Stimulated activated CD4-positive, alpha-beta T cell treated with anti-CD3 and anti-CD28 coated beads, Interleukin-4, amount 100 ng/mL, for 4 hours (primary cell): ENCODE results near the gene ZCCHC12.
"Not testable (repeated sequence)": the region's sequence is repeated elsewhere in the genome, so short reads cannot be mapped to it uniquely, and the experiment has no call there.

Experiments
- DNase-seq, 2 experiments: peaks; one replicate each; pipeline ENCODE4 v3.0.0-alpha.2; 2020

ZCCHC12 gene

GRCh38 chrX:118823263-118824172 lies at the start of gene ZCCHC12:
ZCCHC12 (plus strand) TSS chrX:118823824; CDS start chrX:118825245, 1,421 bp downstream.
- peak; percentile 20 to 46 for DNase-seq

DNA sequence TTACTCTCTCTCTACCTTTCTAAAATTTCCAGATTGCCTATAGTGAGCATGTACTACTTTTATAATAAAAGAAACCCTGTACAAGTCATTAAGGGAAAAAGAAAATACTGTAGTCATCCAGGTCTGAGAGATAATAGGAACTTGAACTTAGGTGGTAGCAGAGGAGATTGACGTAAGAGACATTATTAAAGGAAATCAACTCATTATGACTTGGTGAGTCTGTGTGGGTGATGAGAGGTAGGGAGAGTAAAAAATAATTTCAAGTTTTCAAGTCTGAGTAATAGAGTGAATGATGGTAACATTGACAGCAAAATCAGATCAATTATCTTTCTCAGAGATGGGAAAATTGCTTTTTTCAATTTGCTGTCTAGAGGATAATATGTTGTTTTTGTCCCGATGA lies 44.0 kb upstream of the ZCCHC12 start:
- no peak for DNase-seq

DNA sequence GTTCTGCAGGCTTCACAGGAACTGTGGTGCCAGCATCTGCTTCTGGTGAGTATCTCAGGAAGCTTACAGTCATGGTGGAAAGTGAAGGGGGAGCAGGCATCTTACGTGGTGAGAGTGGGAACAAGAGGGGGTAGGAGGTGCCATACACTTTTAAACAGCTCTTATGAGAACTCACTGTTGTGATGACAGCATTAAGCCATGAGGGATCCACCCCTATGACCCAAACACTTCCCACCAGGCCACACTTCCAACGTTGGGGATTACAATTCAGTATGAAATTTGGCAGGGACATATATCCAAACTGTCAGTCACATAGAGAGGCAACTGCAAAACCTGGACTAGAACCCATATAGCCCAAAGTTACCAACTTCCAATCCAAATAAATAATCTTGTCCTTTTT lies 43.1 kb upstream of the ZCCHC12 start:
- no peak for DNase-seq

GRCh38 chrX:118780911-118781310 lies 42.7 kb upstream of the ZCCHC12 start:
- DNase-seq: no peak

GRCh38 chrX:118795528-118796280 lies 27.9 kb upstream of the ZCCHC12 start:
- DNase-seq: no peak

DNA sequence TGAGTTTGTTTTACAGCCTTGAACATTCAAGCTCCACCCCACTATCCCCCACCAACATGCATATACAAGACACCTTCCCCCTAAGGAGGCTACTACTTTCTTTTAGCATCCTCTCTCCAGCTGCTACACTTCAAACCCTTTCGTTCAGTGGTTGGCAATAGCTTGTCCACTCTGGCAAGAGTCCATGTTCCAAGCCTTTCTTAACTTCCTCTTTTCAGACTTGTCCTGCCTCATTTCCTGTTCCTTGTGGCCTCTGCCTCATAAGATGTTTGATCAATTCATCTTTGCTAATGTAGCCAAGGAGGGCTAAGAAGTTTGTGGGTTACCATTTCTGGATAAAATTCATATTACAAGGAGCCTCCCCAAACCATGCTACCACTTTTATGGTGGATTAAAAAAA lies 20.8 kb upstream of the ZCCHC12 start:
- no peak for DNase-seq

- peak; percentile 7 to 14 for DNase-seq
These were observed 16.2 kb upstream of the ZCCHC12 start for GRCh38 chrX:118807151-118808017.

DNA sequence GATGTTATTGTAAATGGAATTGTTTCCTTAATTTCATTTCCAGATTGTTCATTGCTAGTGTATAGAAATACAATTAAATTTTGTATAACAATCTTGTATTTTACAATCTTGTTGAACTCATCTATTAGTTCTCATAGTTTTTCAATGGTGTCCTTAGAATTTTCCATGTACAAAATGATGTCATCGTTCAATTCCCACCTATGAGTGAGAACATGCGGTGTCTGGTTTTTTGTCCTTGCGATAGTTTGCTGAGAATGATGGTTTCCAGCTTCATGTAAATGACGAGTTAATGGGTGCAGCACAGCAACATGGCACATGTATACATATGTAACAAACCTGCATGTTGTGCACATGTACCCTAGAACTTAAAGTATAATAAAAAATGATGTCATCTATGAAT lies 6.4 kb upstream of the ZCCHC12 start:
- not testable (repeated sequence) for DNase-seq

DNA sequence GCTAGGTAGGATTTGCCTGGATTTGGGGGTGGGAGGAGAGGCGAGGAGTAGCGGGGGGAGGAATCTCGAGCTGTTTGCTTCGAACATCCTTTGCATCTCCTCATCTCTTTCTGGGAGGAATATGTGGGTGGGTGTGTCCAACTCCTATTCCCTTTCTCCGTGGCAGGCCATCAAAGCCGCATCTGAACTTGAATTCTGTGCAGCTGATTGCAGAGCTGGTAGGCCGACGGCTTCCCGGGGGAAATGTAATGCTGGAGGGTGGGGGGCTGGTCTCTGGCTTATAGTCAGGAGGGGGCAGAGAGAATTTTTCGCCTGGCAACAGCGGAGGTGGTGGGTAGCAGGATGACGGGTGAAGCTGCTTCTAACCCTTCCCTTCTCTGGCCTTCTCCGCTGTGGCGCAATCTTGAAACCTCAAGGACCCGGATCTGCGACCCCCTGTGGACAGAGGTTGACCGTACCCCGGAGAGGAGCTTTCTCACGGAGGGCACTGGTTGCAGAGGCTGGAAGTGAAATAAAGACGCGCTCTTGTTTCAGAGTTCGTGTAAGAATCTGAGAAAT lies 628 bp downstream of the ZCCHC12 start:
- no peak for DNase-seq

DNA sequence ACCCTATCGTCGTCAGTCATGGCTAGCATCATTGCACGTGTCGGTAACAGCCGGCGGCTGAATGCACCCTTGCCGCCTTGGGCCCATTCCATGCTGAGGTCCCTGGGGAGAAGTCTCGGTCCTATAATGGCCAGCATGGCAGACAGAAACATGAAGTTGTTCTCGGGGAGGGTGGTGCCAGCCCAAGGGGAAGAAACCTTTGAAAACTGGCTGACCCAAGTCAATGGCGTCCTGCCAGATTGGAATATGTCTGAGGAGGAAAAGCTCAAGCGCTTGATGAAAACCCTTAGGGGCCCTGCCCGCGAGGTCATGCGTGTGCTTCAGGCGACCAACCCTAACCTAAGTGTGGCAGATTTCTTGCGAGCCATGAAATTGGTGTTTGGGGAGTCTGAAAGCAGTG lies 1.6 kb downstream of the ZCCHC12 start:
- DNase-seq: no peak

DNA sequence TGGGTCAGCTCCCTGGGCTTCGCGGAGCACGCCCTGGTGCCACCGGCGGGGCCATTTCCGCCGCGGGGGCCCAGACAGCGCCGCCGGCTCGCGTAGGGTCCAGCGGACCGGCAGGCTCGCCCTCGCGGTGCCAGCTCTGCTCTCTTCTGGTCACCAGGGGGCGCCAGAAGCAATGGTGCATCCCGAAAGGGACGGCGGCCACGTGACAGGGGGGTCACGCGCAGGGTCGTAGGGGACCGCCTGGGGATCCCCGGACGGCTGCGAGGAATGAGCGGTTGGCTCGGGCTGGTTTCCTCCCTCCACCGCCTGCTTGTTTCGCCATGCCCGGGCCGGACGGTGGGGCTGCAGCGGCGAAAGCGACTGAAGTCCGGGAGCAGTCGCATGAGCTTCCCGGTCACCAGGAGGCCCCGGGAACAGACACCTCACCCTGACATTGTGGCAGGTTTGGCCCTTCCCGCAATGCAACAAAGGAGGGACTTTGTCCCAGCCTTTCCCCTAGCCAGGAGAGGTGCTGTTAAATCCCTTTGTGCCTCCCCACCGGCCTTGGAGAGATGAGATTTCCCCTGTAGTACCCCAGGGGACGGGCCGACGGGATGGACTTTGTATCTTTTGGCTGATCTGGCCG lies 15.8 kb downstream of the ZCCHC12 start:
- DNase-seq: peak; percentile 41 to 58

DNA sequence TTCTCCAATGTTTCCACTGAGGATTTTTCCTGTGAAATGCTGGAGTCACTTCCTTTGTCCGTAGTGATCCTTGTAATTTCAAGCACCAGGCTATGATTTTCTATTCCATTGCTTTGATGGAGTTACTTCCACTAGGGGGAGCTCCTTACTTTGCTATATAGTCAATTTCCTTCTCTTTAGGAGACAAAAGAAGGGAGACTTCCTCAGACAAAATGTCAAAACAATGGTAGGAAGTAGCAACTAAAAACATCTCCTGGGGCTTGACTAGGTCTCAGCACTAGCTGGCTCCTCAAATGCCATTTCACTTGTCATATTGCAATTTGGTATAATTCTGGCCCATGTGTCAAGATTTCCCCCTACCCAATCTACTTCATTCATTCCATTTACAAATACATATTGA lies 24.1 kb downstream of the ZCCHC12 start:
- no peak for DNase-seq

DNA sequence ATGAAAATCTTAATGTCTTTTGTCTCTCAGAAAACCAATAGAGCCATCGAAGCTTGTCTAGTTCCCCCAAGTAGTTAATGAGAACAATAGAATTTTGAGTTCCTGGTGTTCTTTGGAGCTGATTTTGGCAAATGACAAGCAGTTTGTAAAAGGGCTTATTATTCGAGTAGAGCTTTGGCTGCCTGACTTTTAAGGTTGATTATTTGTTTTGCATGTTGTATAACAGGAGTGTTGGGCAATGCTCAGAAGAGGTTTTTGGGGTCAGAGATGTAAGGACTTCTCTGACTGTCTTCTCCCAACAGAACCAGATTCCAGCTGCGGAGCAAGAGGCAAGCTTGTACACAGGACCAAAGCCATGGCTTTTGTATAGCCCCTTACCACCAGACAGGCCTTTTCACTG lies 30.0 kb downstream of the ZCCHC12 start:
- no peak for DNase-seq

DNA sequence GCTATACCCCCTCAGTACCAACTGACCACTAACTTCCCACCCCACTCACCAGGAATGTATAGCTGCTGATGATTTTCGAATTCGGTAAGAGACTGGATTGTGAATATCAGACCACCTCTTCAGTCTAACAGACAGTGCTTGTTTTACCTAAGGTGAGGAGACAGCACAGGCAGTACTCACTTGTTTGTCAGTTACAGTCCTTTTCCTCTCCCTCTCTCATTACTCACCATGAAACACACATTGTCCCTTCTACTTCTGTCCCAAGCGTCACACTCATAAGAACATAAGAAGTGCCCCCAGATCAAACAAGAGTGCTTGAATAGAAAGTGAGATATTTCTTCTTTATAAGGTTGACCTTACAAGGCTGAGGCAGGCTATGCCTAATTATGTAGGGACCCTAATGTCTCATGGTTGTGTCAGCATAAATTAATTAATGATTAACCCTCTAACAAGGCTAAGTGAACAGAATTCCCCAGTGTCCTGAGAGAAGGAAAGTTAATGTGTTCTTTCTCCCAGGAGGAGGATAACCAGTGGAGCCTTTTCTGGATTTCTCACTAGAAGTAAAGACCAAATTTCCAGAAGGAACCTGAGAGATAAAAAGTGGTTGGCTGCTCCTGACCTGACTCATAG lies 32.2 kb downstream of the ZCCHC12 start:
- DNase-seq: no peak

DNA sequence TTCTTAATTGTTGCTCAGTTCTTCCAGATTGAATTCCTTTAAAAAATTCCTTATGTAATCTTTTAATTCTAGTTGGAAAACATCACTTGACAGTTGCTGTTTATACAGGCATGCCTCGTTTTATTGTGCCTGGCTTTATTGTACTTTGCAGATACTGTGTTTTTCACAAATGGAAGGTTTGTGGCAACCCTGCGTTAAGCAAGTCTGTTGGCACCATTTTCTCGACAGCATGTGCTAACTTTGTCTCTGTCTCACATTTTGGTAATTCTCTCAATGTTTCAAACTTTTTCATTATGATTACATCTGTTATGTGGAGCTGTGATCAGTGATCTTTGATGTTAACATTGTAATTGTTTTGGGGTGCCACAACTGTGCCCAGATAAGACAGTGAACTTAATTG lies 33.4 kb downstream of the ZCCHC12 start:
- DNase-seq: no peak

DNA sequence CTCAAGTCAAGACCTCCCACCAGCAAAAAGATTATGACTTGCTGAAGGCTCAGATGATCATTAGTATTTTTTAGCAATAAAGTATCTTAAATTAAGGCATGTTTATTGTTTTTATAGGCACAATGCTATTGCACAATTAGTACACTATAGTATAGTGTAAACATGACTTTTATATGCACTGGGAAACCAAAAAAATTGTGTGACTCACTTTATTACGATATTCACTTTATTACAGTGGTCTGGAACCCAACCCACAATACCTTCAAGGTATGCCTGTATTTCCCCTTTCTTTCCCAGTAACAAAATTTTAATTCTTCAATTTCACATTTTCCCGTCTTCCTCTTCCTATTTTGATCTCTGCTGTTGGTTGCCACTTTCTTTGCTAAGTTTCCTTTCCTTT lies 37.7 kb downstream of the ZCCHC12 start:
- DNase-seq: no peak

- no peak for DNase-seq
These were observed 38.5 kb downstream of the ZCCHC12 start for GRCh38 chrX:118862091-118862490.

GRCh38 chrX:118862979-118863378 lies 39.4 kb downstream of the ZCCHC12 start:
- no peak for DNase-seq

DNA sequence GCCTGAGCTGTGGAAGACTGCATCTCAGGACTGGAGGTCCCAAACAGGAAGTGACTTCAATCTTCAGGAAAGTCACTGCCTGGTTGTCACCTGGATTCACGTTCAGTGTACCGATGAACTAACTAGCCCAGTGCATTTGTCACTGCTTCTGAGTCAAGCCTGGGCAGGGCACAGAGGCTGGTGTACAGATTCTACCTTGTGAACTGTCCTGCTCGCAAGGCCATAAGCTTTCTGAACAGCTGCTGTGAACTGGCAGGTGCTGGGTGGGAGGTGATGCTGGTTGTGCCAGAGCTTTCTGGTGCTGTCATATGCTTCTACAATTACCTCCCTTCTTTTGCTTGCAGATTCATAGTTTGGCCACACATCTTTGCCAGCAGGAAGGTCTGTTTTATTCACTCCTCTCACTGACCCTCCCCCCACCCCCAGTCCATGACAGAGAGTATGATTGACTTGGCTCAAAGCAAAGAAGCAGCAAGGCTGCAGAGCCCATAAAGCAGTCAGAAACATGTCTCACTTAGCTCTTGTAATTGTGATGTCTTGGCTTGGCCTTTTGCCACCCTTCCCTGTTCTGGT lies 40.5 kb downstream of the ZCCHC12 start:
- DNase-seq: no peak

DNA sequence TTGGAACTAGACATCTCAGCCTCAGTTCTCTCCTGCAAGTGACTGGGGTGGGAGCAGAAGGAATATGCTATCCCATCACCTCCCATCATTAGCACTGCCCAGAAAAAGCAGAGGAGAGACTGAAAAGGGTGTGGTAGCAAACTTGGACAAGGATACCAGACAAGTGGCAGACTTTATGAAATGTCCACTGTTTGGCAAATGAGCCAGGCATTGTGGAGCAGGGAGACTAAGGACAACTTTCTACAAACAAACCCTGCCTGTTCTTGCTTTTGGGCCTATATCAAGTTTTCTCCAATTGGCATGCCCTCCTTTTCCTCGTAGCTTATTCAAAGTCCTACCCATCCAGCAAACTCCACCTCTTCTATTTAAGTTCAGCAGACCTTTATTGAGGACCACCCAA lies 41.6 kb downstream of the ZCCHC12 start:
- no peak for DNase-seq

GRCh38 chrX:118867251-118867650 lies 43.6 kb downstream of the ZCCHC12 start:
- no peak for DNase-seq
